ENCODE measurements around the gene C19orf18.
A peak's percentile ranks its signal among the peaks of the same experiment; 100 is the strongest.

The C19orf18 gene

GRCh38 chr19:58001895-58002369 lies 27.6 kb upstream of the C19orf18 start:
- Histone ChIP-seq H3K36me3 (peaks cover 47% of the 10 kb centered on the region), H3K9me3 (peaks cover 4% of the 10 kb centered on the region; the same call in 1 of the 2 replicates), H3K4me1 (no peaks in the 10 kb centered on the region), H3K27me3 (no peaks in the 10 kb centered on the region), H3K4me3 (ENCODE audit: low read depth, low read length) (peak overlapping the region; percentile 84)
- TF ChIP-seq, protein P1, sequence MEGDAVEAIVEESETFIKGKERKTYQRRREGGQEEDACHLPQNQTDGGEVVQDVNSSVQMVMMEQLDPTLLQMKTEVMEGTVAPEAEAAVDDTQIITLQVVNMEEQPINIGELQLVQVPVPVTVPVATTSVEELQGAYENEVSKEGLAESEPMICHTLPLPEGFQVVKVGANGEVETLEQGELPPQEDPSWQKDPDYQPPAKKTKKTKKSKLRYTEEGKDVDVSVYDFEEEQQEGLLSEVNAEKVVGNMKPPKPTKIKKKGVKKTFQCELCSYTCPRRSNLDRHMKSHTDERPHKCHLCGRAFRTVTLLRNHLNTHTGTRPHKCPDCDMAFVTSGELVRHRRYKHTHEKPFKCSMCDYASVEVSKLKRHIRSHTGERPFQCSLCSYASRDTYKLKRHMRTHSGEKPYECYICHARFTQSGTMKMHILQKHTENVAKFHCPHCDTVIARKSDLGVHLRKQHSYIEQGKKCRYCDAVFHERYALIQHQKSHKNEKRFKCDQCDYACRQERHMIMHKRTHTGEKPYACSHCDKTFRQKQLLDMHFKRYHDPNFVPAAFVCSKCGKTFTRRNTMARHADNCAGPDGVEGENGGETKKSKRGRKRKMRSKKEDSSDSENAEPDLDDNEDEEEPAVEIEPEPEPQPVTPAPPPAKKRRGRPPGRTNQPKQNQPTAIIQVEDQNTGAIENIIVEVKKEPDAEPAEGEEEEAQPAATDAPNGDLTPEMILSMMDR (IDR thresholded peaks at IDR 0.05; ENCODE audit: low read depth, low read length) = no peak
- DNase-seq = peak; percentile 23

GRCh38 chr19:58000677-58001076 lies 26.3 kb upstream of the C19orf18 start:
- no peak for DNase-seq
- Histone ChIP-seq H3K4me1 (no peaks in the 10 kb centered on the region), H3K27me3 (no peaks in the 10 kb centered on the region), H3K4me3 (ENCODE audit: low read depth, low read length) (no peak overlapping the region), H3K36me3 (peaks cover 43% of the 10 kb centered on the region), H3K9me3 (peaks cover 4% of the 10 kb centered on the region; the same call in 1 of the 2 replicates)
- TF ChIP-seq, protein P1 (IDR thresholded peaks at IDR 0.05; ENCODE audit: low read depth, low read length) = no peak

GRCh38 chr19:57992841-57993240 lies 18.5 kb upstream of the C19orf18 start:
- DNase-seq = no peak
- Histone ChIP-seq H3K36me3 (peaks cover 14% of the 10 kb centered on the region), H3K9me3 (peaks cover 3% of the 10 kb centered on the region), H3K4me3 (ENCODE audit: low read depth, low read length) (no peak overlapping the region), H3K4me1 (no peaks in the 10 kb centered on the region), H3K27me3 (no peaks in the 10 kb centered on the region)
- TF ChIP-seq, protein P1 (IDR thresholded peaks at IDR 0.05; ENCODE audit: low read depth, low read length) = no peak

- Histone ChIP-seq H3K36me3 (peaks cover 32% of the 10 kb centered on the region), H3K27me3 (no peaks in the 10 kb centered on the region), H3K4me3 (ENCODE audit: low read depth, low read length) (no peak overlapping the region), H3K9me3 (peaks cover 16% of the 10 kb centered on the region), H3K4me1 (no peaks in the 10 kb centered on the region)
- no peak for DNase-seq
- TF ChIP-seq, protein P1 (IDR thresholded peaks at IDR 0.05; ENCODE audit: low read depth, low read length) = no peak
Observed at GRCh38 chr19:57978586-57979289, 4.4 kb upstream of the C19orf18 start.

GRCh38 chr19:57964761-57965160 lies 9.6 kb downstream of the C19orf18 start:
- H3K9me3 ChIP-seq = no peaks in the 10 kb centered on the region; the same call in 1 of the 2 replicates
- DNase-seq = no peak
- H3K27me3 ChIP-seq = no peaks in the 10 kb centered on the region
- TF ChIP-seq, protein P1 (IDR thresholded peaks at IDR 0.05; ENCODE audit: low read depth, low read length) = no peak
- H3K4me1 ChIP-seq = no peaks in the 10 kb centered on the region
- no peak overlapping the region for H3K4me3 ChIP-seq (ENCODE audit: low read depth, low read length)
- no peaks in the 10 kb centered on the region for H3K36me3 ChIP-seq

DNA sequence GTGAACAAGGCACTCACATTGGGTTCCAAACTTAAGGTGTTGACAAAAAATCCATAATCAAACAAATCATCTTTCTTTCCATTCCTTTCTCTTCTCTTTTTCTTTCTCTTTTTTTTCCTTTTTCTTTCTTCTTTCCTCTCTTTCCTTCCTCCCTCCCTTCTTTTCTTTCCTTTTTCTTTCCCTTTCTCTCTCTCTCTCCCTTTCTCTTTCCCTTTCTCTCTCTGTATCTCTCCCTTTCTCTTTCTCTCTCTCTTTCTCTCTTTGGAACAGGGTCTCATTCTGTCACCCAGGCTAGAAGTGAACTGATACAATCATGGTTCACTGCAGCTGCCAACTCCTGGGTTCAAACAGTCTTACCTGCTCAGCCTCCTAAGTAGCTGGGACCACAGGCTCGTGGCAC lies 12.5 kb downstream of the C19orf18 start:
- Histone ChIP-seq H3K36me3 (no peaks in the 10 kb centered on the region), H3K9me3 (no peaks in the 10 kb centered on the region; the same call in 1 of the 2 replicates), H3K4me3 (ENCODE audit: low read depth, low read length) (no peak overlapping the region), H3K27me3 (no peaks in the 10 kb centered on the region), H3K4me1 (no peaks in the 10 kb centered on the region)
- TF ChIP-seq, protein P1 (IDR thresholded peaks at IDR 0.05; ENCODE audit: low read depth, low read length) = no peak
- no peak for DNase-seq

All from BE2C (cell line).